Erythroblast (primary cell): Measurements from ENCODE around the gene TAOK3.

Source experiments
- GATA1 ChIP-seq: IDR thresholded peaks from 2 replicates; pipeline ENCODE4 v1.6.1; 2011; ENCODE audit warnings: low read depth, mild to moderate bottlenecking, control low read depth, low read length, moderate library complexity
- POLR2A ChIP-seq: IDR thresholded peaks from 2 replicates; pipeline ENCODE4 v1.6.1; 2011; ENCODE audit warnings: mild to moderate bottlenecking, low read length

- TF ChIP-seq POLR2A = no peak
- no peak for TF ChIP-seq GATA1
Observed at GRCh38 chr12:118288174-118288573, 84.5 kb downstream of the TAOK3 start.
